ENCODE data around the gene CTDNEP1.

Gene CTDNEP1

GRCh38 chr17:7262192-7262934 lies 10.8 kb upstream of the CTDNEP1 start, which contains the start of gene CLDN7:
Gene CLDN7, minus strand, starts transcription at chr17:7262478. Its CDS starts 435 bp downstream, at chr17:7262043.
- H3K9ac ChIP-seq (ENCODE audit: low read length) = peak within 1 kb of the TSS; percentile 84

GRCh38 chr17:7261379-7262191 lies 10.1 kb upstream of the CTDNEP1 start:
- peaks cover 14% of the 10 kb centered on the region for H3K36me3 ChIP-seq (ENCODE audit: control insufficient read depth, insufficient read depth, low read length)
- H3K4me3 ChIP-seq (ENCODE audit: low read length) = peak overlapping the region; percentile 57
- peak overlapping the region; percentile 73 for H3K9ac ChIP-seq (ENCODE audit: low read length)
- peaks cover 12% of the 10 kb centered on the region for H3K27me3 ChIP-seq (ENCODE audit: control insufficient read depth, insufficient read depth, low read length)
- no peak overlapping the region for H3K27ac ChIP-seq (ENCODE audit: low read depth, low read length)
- H3K4me1 ChIP-seq (ENCODE audit: control insufficient read depth, insufficient read depth, low read length) = no peaks in the 10 kb centered on the region

More at GRCh38 chr17:7262192-7262934, 10.8 kb upstream of the CTDNEP1 start, which contains the start of gene CLDN7:
- Histone ChIP-seq H3K27ac (ENCODE audit: low read depth, low read length) (no peak within 1 kb of the TSS), H3K4me3 (ENCODE audit: low read length) (peak within 1 kb of the TSS; percentile 57), H3K4me1 (ENCODE audit: control insufficient read depth, insufficient read depth, low read length) (no peaks in the 10 kb centered on the region), H3K27me3 (ENCODE audit: control insufficient read depth, insufficient read depth, low read length) (peaks cover 12% of the 10 kb centered on the region), H3K36me3 (ENCODE audit: control insufficient read depth, insufficient read depth, low read length) (peaks cover 7% of the 10 kb centered on the region)

- Histone ChIP-seq H3K27ac (ENCODE audit: low read depth, low read length) (no peak overlapping the region), H3K4me3 (ENCODE audit: low read length) (peak overlapping the region; percentile 57), H3K4me1 (ENCODE audit: control insufficient read depth, insufficient read depth, low read length) (no peaks in the 10 kb centered on the region), H3K36me3 (ENCODE audit: control insufficient read depth, insufficient read depth, low read length) (peaks cover 18% of the 10 kb centered on the region), H3K27me3 (ENCODE audit: control insufficient read depth, insufficient read depth, low read length) (peaks cover 12% of the 10 kb centered on the region), H3K9ac (ENCODE audit: low read length) (peak overlapping the region; percentile 42)
Observed at GRCh38 chr17:7260651-7261378, 9.3 kb upstream of the CTDNEP1 start.

- peak overlapping the region; percentile 13 for H3K9ac ChIP-seq (ENCODE audit: low read length)
- H3K27me3 ChIP-seq (ENCODE audit: control insufficient read depth, insufficient read depth, low read length) = peaks cover 12% of the 10 kb centered on the region
- peak overlapping the region; percentile 57 for H3K4me3 ChIP-seq (ENCODE audit: low read length)
- H3K4me1 ChIP-seq (ENCODE audit: control insufficient read depth, insufficient read depth, low read length) = no peaks in the 10 kb centered on the region
- peaks cover 18% of the 10 kb centered on the region for H3K36me3 ChIP-seq (ENCODE audit: control insufficient read depth, insufficient read depth, low read length)
- no peak overlapping the region for H3K27ac ChIP-seq (ENCODE audit: low read depth, low read length)
Observed at GRCh38 chr17:7260151-7260550, 8.6 kb upstream of the CTDNEP1 start.

GRCh38 chr17:7259555-7259889 lies 8.0 kb upstream of the CTDNEP1 start:
- Histone ChIP-seq H3K36me3 (ENCODE audit: control insufficient read depth, insufficient read depth, low read length) (peaks cover 19% of the 10 kb centered on the region), H3K4me1 (ENCODE audit: control insufficient read depth, insufficient read depth, low read length) (no peaks in the 10 kb centered on the region), H3K9ac (ENCODE audit: low read length) (no peak overlapping the region), H3K27ac (ENCODE audit: low read depth, low read length) (no peak overlapping the region), H3K4me3 (ENCODE audit: low read length) (no peak overlapping the region), H3K27me3 (ENCODE audit: control insufficient read depth, insufficient read depth, low read length) (peaks cover 12% of the 10 kb centered on the region)

GRCh38 chr17:7258731-7259554 lies 7.4 kb upstream of the CTDNEP1 start:
- H3K27ac ChIP-seq (ENCODE audit: low read depth, low read length) = no peak overlapping the region
- H3K4me3 ChIP-seq (ENCODE audit: low read length) = no peak overlapping the region
- no peak overlapping the region for H3K9ac ChIP-seq (ENCODE audit: low read length)
- H3K27me3 ChIP-seq (ENCODE audit: control insufficient read depth, insufficient read depth, low read length) = peaks cover 12% of the 10 kb centered on the region
- H3K36me3 ChIP-seq (ENCODE audit: control insufficient read depth, insufficient read depth, low read length) = peaks cover 21% of the 10 kb centered on the region
- no peaks in the 10 kb centered on the region for H3K4me1 ChIP-seq (ENCODE audit: control insufficient read depth, insufficient read depth, low read length)

GRCh38 chr17:7256766-7257456 lies 5.4 kb upstream of the CTDNEP1 start:
- Histone ChIP-seq H3K27me3 (ENCODE audit: control insufficient read depth, insufficient read depth, low read length) (peaks cover 3% of the 10 kb centered on the region), H3K4me1 (ENCODE audit: control insufficient read depth, insufficient read depth, low read length) (peaks cover 9% of the 10 kb centered on the region), H3K4me3 (ENCODE audit: low read length) (no peak overlapping the region), H3K9ac (ENCODE audit: low read length) (peak overlapping the region; percentile 25), H3K36me3 (ENCODE audit: control insufficient read depth, insufficient read depth, low read length) (peaks cover 21% of the 10 kb centered on the region), H3K27ac (ENCODE audit: low read depth, low read length) (no peak overlapping the region)

GRCh38 chr17:7254511-7254910 lies 3.0 kb upstream of the CTDNEP1 start:
- Histone ChIP-seq H3K36me3 (ENCODE audit: control insufficient read depth, insufficient read depth, low read length) (peaks cover 21% of the 10 kb centered on the region), H3K27me3 (ENCODE audit: control insufficient read depth, insufficient read depth, low read length) (no peaks in the 10 kb centered on the region), H3K9ac (ENCODE audit: low read length) (no peak overlapping the region), H3K27ac (ENCODE audit: low read depth, low read length) (no peak overlapping the region), H3K4me1 (ENCODE audit: control insufficient read depth, insufficient read depth, low read length) (peaks cover 15% of the 10 kb centered on the region), H3K4me3 (ENCODE audit: low read length) (no peak overlapping the region)

- no peak overlapping the region for H3K9ac ChIP-seq (ENCODE audit: low read length)
Observed at GRCh38 chr17:7253082-7253481, 1.5 kb upstream of the CTDNEP1 start.

GRCh38 chr17:7252176-7253043 lies 876 bp upstream of the CTDNEP1 start, which contains the start of gene ELP5:
Gene ELP5, plus strand, starts transcription at chr17:7252215. Its CDS starts 336 bp downstream, at chr17:7252551.
- Histone ChIP-seq H3K27ac (ENCODE audit: low read depth, low read length) (peak within 1 kb of the TSS; percentile 100), H3K4me1 (ENCODE audit: control insufficient read depth, insufficient read depth, low read length) (peaks cover 15% of the 10 kb centered on the region), H3K4me3 (ENCODE audit: low read length) (peak within 1 kb of the TSS; percentile 85), H3K9ac (ENCODE audit: low read length) (peak within 1 kb of the TSS; percentile 92), H3K36me3 (ENCODE audit: control insufficient read depth, insufficient read depth, low read length) (peaks cover 14% of the 10 kb centered on the region), H3K27me3 (ENCODE audit: control insufficient read depth, insufficient read depth, low read length) (no peaks in the 10 kb centered on the region)

More at GRCh38 chr17:7253082-7253481, 1.5 kb upstream of the CTDNEP1 start:
- Histone ChIP-seq H3K4me1 (ENCODE audit: control insufficient read depth, insufficient read depth, low read length) (peaks cover 15% of the 10 kb centered on the region), H3K27ac (ENCODE audit: low read depth, low read length) (peak overlapping the region; percentile 100), H3K27me3 (ENCODE audit: control insufficient read depth, insufficient read depth, low read length) (no peaks in the 10 kb centered on the region), H3K4me3 (ENCODE audit: low read length) (peak overlapping the region; percentile 85), H3K36me3 (ENCODE audit: control insufficient read depth, insufficient read depth, low read length) (peaks cover 15% of the 10 kb centered on the region)

All from rectal smooth muscle tissue (tissue), 1 donor.